HepG2 (cell line): ENCODE measurements around the gene HCFC1.

Source experiments
- POLR2A ChIP-seq, 2 experiments: IDR thresholded peaks; 2 replicates each; pipeline ENCODE4 v1.6.1; 2011; ENCODE audit warnings: low read depth in 2 of 2, low read length in 2 of 2, mild to moderate bottlenecking in 1 of 2, moderate library complexity in 1 of 2; ENCODE audit not compliant: insufficient read depth in 1 of 2
- ZBTB42 ChIP-seq: sonication (generic); formaldehyde crosslinking; IDR thresholded peaks from 2 replicates; pipeline ENCODE4 v1.5.0; 2020; ENCODE audit warnings: mild to moderate bottlenecking, missing genetic modification reagents

GRCh38 chrX:153926552-153926857 lies 45.1 kb downstream of the HCFC1 start:
- TF ChIP-seq ZBTB42 (CRISPR knock-in tag) (no peak), POLR2A (IDR thresholded peaks at IDR 0.05; ENCODE audit: insufficient read depth in 1 of 2, low read depth in 2 of 2, low read length in 2 of 2) (no peak)
